ENCODE measurements around the gene RASAL1. TPM values are rescaled to one million over a fixed set of nuclear protein-coding genes. Genes with fewer than 3 reads are reported as not detected.

The RASAL1 gene
- total and polyA plus RNA-seq, 2 experiments from 2014 or later, result 2.7 to 8.2 TPM

DNA sequence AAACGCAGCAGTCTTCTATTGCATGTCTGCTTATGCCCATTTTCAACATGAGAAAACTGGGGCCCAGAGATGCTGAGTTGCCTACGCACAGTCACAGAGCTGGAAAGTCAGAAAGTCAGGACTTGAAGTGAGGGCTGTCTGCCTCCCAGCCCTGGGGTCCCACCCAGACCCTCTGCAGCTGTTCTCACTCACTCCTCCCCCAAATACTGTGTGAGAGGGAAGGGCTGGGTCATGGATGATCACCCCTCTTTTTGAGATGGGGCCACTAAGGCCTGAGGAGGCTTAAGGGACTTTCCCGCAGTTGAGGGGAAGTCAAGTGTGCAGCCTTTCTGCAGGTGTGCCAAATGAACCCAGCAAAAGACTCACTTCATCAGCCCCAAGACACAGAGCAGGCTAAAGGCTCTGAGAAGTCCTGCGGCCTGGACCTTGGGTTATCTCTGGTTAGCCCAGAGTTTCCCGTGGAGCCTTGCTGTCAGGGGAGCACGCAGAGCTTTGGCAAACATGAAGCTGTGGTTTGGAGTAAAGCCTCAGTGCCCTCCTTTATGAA lies 60.4 kb downstream of the RASAL1 start (continued):
- TF ChIP-seq, protein P1, sequence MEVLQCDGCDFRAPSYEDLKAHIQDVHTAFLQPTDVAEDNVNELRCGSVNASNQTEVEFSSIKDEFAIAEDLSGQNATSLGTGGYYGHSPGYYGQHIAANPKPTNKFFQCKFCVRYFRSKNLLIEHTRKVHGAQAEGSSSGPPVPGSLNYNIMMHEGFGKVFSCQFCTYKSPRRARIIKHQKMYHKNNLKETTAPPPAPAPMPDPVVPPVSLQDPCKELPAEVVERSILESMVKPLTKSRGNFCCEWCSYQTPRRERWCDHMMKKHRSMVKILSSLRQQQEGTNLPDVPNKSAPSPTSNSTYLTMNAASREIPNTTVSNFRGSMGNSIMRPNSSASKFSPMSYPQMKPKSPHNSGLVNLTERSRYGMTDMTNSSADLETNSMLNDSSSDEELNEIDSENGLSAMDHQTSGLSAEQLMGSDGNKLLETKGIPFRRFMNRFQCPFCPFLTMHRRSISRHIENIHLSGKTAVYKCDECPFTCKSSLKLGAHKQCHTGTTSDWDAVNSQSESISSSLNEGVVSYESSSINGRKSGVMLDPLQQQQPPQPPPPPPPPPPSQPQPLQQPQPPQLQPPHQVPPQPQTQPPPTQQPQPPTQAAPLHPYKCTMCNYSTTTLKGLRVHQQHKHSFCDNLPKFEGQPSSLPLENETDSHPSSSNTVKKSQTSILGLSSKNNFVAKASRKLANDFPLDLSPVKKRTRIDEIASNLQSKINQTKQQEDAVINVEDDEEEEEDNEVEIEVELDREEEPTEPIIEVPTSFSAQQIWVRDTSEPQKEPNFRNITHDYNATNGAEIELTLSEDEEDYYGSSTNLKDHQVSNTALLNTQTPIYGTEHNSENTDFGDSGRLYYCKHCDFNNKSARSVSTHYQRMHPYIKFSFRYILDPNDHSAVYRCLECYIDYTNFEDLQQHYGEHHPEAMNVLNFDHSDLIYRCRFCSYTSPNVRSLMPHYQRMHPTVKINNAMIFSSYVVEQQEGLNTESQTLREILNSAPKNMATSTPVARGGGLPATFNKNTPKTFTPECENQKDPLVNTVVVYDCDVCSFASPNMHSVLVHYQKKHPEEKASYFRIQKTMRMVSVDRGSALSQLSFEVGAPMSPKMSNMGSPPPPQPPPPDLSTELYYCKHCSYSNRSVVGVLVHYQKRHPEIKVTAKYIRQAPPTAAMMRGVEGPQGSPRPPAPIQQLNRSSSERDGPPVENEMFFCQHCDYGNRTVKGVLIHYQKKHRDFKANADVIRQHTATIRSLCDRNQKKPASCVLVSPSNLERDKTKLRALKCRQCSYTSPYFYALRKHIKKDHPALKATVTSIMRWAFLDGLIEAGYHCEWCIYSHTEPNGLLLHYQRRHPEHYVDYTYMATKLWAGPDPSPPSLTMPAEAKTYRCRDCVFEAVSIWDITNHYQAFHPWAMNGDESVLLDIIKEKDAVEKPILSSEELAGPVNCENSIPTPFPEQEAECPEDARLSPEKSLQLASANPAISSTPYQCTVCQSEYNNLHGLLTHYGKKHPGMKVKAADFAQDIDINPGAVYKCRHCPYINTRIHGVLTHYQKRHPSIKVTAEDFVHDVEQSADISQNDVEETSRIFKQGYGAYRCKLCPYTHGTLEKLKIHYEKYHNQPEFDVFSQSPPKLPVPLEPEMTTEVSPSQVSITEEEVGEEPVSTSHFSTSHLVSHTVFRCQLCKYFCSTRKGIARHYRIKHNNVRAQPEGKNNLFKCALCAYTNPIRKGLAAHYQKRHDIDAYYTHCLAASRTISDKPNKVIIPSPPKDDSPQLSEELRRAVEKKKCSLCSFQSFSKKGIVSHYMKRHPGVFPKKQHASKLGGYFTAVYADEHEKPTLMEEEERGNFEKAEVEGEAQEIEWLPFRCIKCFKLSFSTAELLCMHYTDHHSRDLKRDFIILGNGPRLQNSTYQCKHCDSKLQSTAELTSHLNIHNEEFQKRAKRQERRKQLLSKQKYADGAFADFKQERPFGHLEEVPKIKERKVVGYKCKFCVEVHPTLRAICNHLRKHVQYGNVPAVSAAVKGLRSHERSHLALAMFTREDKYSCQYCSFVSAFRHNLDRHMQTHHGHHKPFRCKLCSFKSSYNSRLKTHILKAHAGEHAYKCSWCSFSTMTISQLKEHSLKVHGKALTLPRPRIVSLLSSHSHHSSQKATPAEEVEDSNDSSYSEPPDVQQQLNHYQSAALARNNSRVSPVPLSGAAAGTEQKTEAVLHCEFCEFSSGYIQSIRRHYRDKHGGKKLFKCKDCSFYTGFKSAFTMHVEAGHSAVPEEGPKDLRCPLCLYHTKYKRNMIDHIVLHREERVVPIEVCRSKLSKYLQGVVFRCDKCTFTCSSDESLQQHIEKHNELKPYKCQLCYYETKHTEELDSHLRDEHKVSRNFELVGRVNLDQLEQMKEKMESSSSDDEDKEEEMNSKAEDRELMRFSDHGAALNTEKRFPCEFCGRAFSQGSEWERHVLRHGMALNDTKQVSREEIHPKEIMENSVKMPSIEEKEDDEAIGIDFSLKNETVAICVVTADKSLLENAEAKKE (CRISPR knock-in tag; IDR thresholded peaks at IDR 0.05), result no peak
- TF ChIP-seq EZH2 (IDR thresholded peaks at IDR 0.05; ENCODE audit: low read depth, unreplicated experiment) (no peak), CREB1 (CRISPR knock-in tag; IDR thresholded peaks at IDR 0.05; ENCODE audit: low read depth) (no peak), POLR2AphosphoS5 (IDR thresholded peaks at IDR 0.05; ENCODE audit: low read depth) (no peak)

DNA sequence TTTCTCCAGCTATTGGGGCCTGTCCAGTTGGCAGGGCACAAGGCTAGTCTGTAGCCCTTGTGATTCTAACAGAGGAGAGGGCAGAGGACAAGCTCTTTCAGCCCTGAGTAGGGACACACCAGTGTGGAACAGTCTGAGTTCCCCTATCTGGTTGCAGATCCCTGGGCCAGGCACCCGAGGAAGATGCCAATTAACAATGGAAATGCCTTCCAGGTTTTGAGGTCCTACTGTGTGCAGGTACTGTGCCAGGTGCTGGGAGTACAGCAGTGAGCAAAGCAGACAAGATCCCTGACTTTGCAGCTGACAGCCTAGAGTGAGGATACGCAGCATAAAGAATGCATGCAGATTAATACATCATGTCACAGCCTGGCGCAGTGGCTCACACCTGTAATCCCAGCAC lies 62.0 kb downstream of the RASAL1 start:
- peaks cover 31% of the 10 kb centered on the region for H3K4me1 Mint-ChIP-seq
- DNase-seq (ENCODE audit: low spot score) (no peak), ATAC-seq (no peak)
- peaks cover 22% of the 10 kb centered on the region for H3K27me3 Mint-ChIP-seq (ENCODE audit: insufficient read depth, low read depth, poor library complexity)
- Histone ChIP-seq H3K79me2 (replicated peaks; ENCODE audit: insufficient read depth) (no peaks in the 10 kb centered on the region), H3K27ac (ENCODE audit: low read depth) (no peak overlapping the region), H3K9me2 (ENCODE audit: insufficient read depth) (no peaks in the 10 kb centered on the region), H3F3A (replicated peaks; ENCODE audit: low read depth) (no peaks in the 10 kb centered on the region), H3K4me1 (ENCODE audit: insufficient read depth) (no peaks in the 10 kb centered on the region), H3K4me2 (no peak overlapping the region), H3K4me3 (no peak overlapping the region), H4K20me1 (replicated peaks; ENCODE audit: insufficient read depth) (0 out of 2 replicates have a peak, but pooled peaks cover 2% of the 10 kb centered on the region), H3K27me3 (ENCODE audit: insufficient read depth) (peaks cover 27% of the 10 kb centered on the region), H3K36me3 (ENCODE audit: insufficient read depth) (no peaks in the 10 kb centered on the region), H2AFZ (no peak overlapping the region)
- no peaks in the 10 kb centered on the region for H3K9me3 Mint-ChIP-seq
- no peak overlapping the region for H3K4me3 Mint-ChIP-seq
- H3K36me3 Mint-ChIP-seq (ENCODE audit: low read depth), result no peaks in the 10 kb centered on the region
- no peak overlapping the region for H3K27ac Mint-ChIP-seq
- TF ChIP-seq, protein P1 (CRISPR knock-in tag; IDR thresholded peaks at IDR 0.05), result no peak
- TF ChIP-seq, protein P2, sequence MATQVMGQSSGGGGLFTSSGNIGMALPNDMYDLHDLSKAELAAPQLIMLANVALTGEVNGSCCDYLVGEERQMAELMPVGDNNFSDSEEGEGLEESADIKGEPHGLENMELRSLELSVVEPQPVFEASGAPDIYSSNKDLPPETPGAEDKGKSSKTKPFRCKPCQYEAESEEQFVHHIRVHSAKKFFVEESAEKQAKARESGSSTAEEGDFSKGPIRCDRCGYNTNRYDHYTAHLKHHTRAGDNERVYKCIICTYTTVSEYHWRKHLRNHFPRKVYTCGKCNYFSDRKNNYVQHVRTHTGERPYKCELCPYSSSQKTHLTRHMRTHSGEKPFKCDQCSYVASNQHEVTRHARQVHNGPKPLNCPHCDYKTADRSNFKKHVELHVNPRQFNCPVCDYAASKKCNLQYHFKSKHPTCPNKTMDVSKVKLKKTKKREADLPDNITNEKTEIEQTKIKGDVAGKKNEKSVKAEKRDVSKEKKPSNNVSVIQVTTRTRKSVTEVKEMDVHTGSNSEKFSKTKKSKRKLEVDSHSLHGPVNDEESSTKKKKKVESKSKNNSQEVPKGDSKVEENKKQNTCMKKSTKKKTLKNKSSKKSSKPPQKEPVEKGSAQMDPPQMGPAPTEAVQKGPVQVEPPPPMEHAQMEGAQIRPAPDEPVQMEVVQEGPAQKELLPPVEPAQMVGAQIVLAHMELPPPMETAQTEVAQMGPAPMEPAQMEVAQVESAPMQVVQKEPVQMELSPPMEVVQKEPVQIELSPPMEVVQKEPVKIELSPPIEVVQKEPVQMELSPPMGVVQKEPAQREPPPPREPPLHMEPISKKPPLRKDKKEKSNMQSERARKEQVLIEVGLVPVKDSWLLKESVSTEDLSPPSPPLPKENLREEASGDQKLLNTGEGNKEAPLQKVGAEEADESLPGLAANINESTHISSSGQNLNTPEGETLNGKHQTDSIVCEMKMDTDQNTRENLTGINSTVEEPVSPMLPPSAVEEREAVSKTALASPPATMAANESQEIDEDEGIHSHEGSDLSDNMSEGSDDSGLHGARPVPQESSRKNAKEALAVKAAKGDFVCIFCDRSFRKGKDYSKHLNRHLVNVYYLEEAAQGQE (IDR thresholded peaks at IDR 0.05; ENCODE audit: unreplicated experiment), result no peak
- no peak for TF ChIP-seq JUNB (IDR thresholded peaks at IDR 0.05; ENCODE audit: unreplicated experiment)

Measured in GM23338 (cell line).